MM.1S (cell line): ENCODE results near the gene TRIM74.
"Not testable (repeated sequence)": the region's sequence is repeated elsewhere in the genome, so short reads cannot be mapped to it uniquely, and the experiment has no call there.

Experiments
- DNase-seq: peaks from one replicate; pipeline ENCODE4 v3.0.0-alpha.2; 2015
- H2AFZ ChIP-seq: fragments of 300-600 bp; sonication (generic); 2 replicates; pipeline ENCODE4 v1.6.0; 2016; ENCODE audit warnings: antibody characterized with exemption, low read length
- H3F3A ChIP-seq: fragments of 300-600 bp; sonication (generic); 2 replicates; pipeline ENCODE4 v1.6.1; 2016; ENCODE audit warnings: mild to moderate bottlenecking, antibody characterized with exemption, low read length, moderate library complexity, mixed read lengths; ENCODE audit not compliant: insufficient read depth
- H3K27ac ChIP-seq: fragments of 300-600 bp; sonication (generic); 2 replicates; pipeline ENCODE4 v1.5.1; 2016; ENCODE audit warnings: mild to moderate bottlenecking, low read length
- H3K27me3 ChIP-seq: fragments of 300-600 bp; sonication (generic); replicated peaks from 2 replicates; pipeline ENCODE4 v1.6.0; 2016; ENCODE audit warnings: low read length; ENCODE audit not compliant: insufficient read depth
- H3K36me3 ChIP-seq: fragments of 300-600 bp; sonication (generic); replicated peaks from 2 replicates; pipeline ENCODE4 v1.6.1; 2016; ENCODE audit warnings: mild to moderate bottlenecking, low read length, mixed read lengths; ENCODE audit not compliant: insufficient read depth
- H3K4me1 ChIP-seq: fragments of 300-600 bp; sonication (generic); 2 replicates; pipeline ENCODE4 v1.6.1; 2016; ENCODE audit warnings: low read length, mixed read lengths
- H3K4me2 ChIP-seq: fragments of 300-600 bp; sonication (generic); 2 replicates; pipeline ENCODE4 v1.6.0; 2016; ENCODE audit warnings: low read depth, low read length
- H3K4me3 ChIP-seq: fragments of 300-600 bp; sonication (generic); 2 replicates; pipeline ENCODE4 v1.5.1; 2016; ENCODE audit warnings: low read length, mixed read lengths
- H3K79me2 ChIP-seq: fragments of 300-600 bp; sonication (generic); 2 replicates; pipeline ENCODE4 v1.6.1; 2016; ENCODE audit warnings: mixed run types, low read length, mixed read lengths
- H3K9ac ChIP-seq: fragments of 300-600 bp; sonication (generic); 2 replicates; pipeline ENCODE4 v1.6.1; 2016; ENCODE audit warnings: low read length, mixed read lengths
- H3K9me2 ChIP-seq: fragments of 300-600 bp; sonication (generic); replicated peaks from 2 replicates; pipeline ENCODE4 v1.6.1; 2016; ENCODE audit warnings: mild to moderate bottlenecking, low read length, mixed read lengths; ENCODE audit not compliant: insufficient read depth
- H3K9me3 ChIP-seq: fragments of 300-600 bp; sonication (generic); replicated peaks from 2 replicates; pipeline ENCODE4 v1.6.1; 2016; ENCODE audit warnings: mild to moderate bottlenecking, low read length, mixed read lengths; ENCODE audit not compliant: insufficient read depth
- H4K20me1 ChIP-seq: fragments of 300-600 bp; sonication (generic); 2 replicates; pipeline ENCODE4 v1.6.1; 2016; ENCODE audit warnings: mild to moderate bottlenecking, low read length, moderate library complexity, mixed read lengths; ENCODE audit not compliant: insufficient read depth

TRIM74 gene

DNA sequence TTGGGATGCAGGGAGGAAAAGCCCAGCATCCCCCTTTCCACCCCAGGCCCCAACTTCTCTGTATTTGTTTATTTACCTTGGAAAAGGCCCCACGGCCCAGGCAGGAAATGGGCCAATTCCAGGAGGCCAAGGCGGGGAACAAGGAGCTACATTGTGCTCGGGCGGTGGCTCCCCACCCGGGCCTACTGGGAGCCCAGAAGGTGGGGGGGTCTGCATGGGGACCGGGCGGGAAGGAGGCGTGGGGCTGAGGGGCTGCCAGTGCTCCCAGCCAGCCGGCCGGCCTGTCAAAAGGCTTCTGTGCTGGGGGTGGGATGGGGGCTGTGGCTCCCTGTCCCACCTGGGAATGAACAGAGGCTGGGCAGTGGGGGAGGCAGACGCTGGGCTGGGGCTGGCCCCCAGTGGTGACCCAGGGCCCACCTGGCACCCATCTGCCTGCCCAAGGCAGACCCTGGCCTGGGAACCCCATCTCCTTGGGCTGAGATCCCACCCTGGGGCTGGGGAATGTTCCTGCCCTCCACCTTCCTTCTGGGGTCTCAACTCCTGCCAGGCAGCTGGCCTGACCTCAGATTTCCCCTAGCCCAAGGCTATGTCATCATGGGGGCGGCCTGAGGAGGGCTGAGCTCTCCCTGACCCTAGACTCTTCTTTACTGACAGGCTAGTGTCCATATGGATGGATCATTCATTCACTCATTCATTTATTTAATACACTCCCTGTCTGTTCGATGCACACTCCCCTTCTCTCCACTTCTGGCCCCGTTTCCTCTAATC lies 21.1 kb upstream of the TRIM74 start:
- not testable (repeated sequence) for H3K4me3 ChIP-seq, H3K27ac ChIP-seq, H3K9me2 ChIP-seq, H3F3A ChIP-seq, H3K4me2 ChIP-seq, H3K9ac ChIP-seq, H3K27me3 ChIP-seq, H3K9me3 ChIP-seq, H2AFZ ChIP-seq, H3K79me2 ChIP-seq, DNase-seq, H4K20me1 ChIP-seq, H3K4me1 ChIP-seq, H3K36me3 ChIP-seq

DNA sequence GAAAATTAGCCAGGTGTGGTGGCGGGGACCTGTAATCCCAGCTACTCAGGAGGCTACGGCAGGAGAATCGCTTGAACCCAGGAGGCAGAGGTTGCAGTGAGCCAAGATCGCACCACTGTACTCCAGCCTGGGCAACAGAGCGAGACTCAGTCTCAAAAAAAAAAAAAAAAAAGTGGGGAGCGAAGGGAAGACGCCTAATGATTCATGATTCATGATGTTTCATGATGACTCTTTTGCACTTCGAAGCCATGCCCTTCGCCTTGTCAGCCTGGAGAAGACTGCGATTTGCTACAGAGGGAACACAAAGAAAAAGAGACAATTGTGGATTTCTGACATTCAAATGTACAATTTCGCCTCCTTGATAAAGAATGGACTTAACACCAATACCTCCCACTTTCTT lies 12.8 kb upstream of the TRIM74 start:
- not testable (repeated sequence) for H3K4me2 ChIP-seq, H3K9me3 ChIP-seq, H2AFZ ChIP-seq, DNase-seq, H3K27ac ChIP-seq, H3K36me3 ChIP-seq, H3K9ac ChIP-seq, H3F3A ChIP-seq, H3K79me2 ChIP-seq, H3K4me1 ChIP-seq, H3K9me2 ChIP-seq, H3K27me3 ChIP-seq, H4K20me1 ChIP-seq, H3K4me3 ChIP-seq

GRCh38 chr7:72980382-72980781 lies 11.1 kb upstream of the TRIM74 start:
- not testable (repeated sequence) for H2AFZ ChIP-seq, H3K4me2 ChIP-seq, H4K20me1 ChIP-seq, H3K27me3 ChIP-seq, H3K9me2 ChIP-seq, H3K27ac ChIP-seq, DNase-seq, H3K9me3 ChIP-seq, H3K36me3 ChIP-seq, H3K4me1 ChIP-seq, H3K9ac ChIP-seq, H3F3A ChIP-seq, H3K79me2 ChIP-seq, H3K4me3 ChIP-seq

GRCh38 chr7:72976434-72976833 lies 7.2 kb upstream of the TRIM74 start:
- not testable (repeated sequence) for H3K36me3 ChIP-seq, H3K4me3 ChIP-seq, H3K9me2 ChIP-seq, H4K20me1 ChIP-seq, H3K4me1 ChIP-seq, H3K79me2 ChIP-seq, H3K4me2 ChIP-seq, H2AFZ ChIP-seq, H3K27ac ChIP-seq, H3K9ac ChIP-seq, DNase-seq, H3K9me3 ChIP-seq, H3K27me3 ChIP-seq, H3F3A ChIP-seq

DNA sequence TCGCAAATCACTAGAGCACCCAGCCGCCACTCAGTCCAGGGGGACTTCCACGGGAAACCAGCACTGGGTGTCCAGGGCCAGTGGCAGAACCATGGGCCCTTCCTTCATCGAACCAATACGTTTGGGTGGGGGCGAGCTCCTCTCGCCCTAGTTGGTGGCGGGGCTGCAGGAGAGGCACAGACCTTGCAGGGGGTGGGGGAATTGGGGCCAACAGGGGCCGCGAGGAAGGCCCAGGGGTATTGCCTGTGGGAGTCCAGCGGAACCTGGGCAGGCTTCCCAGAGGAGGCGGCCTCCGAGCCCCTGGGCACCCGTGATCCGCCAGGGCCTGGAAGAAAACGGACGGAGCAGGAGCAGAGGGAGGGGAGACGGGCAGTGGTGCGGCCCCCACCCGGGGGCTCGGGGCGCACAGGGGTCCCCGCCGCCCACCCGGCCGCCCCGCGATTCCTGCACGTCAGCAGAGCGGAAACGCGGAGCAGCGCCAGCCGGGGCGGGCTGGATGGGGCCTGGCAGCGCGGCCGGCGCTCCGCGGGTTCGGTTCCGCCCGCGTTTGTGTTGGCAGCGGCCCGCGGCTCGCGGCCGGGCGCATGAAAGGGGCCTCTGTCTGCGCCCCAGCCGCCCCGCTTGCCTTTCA lies 6.5 kb upstream of the TRIM74 start:
- H3K4me1 ChIP-seq, H2AFZ ChIP-seq, H3K27ac ChIP-seq, H3K27me3 ChIP-seq, H3F3A ChIP-seq, H3K9me3 ChIP-seq, H4K20me1 ChIP-seq, DNase-seq, H3K4me2 ChIP-seq, H3K9me2 ChIP-seq, H3K4me3 ChIP-seq, H3K36me3 ChIP-seq, H3K9ac ChIP-seq, H3K79me2 ChIP-seq: not testable (repeated sequence)

GRCh38 chr7:72974781-72975180 lies 5.5 kb upstream of the TRIM74 start:
- H3K27ac ChIP-seq, H3K4me2 ChIP-seq, H3K9me2 ChIP-seq, H3K9ac ChIP-seq, DNase-seq, H3K9me3 ChIP-seq, H3K27me3 ChIP-seq, H3K4me3 ChIP-seq, H4K20me1 ChIP-seq, H3K4me1 ChIP-seq, H3K36me3 ChIP-seq, H3K79me2 ChIP-seq, H3F3A ChIP-seq, H2AFZ ChIP-seq: not testable (repeated sequence)

GRCh38 chr7:72971505-72971904 lies 2.2 kb upstream of the TRIM74 start:
- H3F3A ChIP-seq, H3K4me2 ChIP-seq, H4K20me1 ChIP-seq, H3K27ac ChIP-seq, H3K9ac ChIP-seq, H3K27me3 ChIP-seq, H3K9me2 ChIP-seq, H2AFZ ChIP-seq, H3K36me3 ChIP-seq, DNase-seq, H3K9me3 ChIP-seq, H3K4me3 ChIP-seq, H3K4me1 ChIP-seq, H3K79me2 ChIP-seq: not testable (repeated sequence)

- not testable (repeated sequence) for DNase-seq, H3F3A ChIP-seq, H3K27ac ChIP-seq, H3K4me3 ChIP-seq, H3K9me2 ChIP-seq, H4K20me1 ChIP-seq, H3K4me2 ChIP-seq, H3K79me2 ChIP-seq, H3K27me3 ChIP-seq, H3K4me1 ChIP-seq, H3K9ac ChIP-seq, H3K36me3 ChIP-seq, H2AFZ ChIP-seq, H3K9me3 ChIP-seq
These were observed 422 bp upstream of the TRIM74 start for GRCh38 chr7:72969688-72970087.
